Hematopoietic multipotent progenitor cell treated with erythropoietin and hydrocortisone succinate and interleukin-3 and kit ligand, for 15 days (in vitro differentiated cells): ENCODE results near the gene GRB10.
"Not testable (repeated sequence)": the region's sequence is repeated elsewhere in the genome, so short reads cannot be mapped to it uniquely, and the experiment has no call there.

Source experiments
- DNase-seq: peaks from one replicate; pipeline ENCODE4 v3.0.0-alpha.2; 2015; ENCODE audit warnings: low spot score

GRB10 gene

GRCh38 chr7:50743016-50743415, 39.7 kb downstream of the GRB10 start:
- DNase-seq, result no peak

- no peak for DNase-seq
These were observed 40.3 kb downstream of the GRB10 start for GRCh38 chr7:50742401-50742800.

- DNase-seq, result no peak
These were observed 42.8 kb downstream of the GRB10 start for GRCh38 chr7:50739744-50740435.

GRCh38 chr7:50738932-50739331, 43.8 kb downstream of the GRB10 start:
- DNase-seq, result no peak

GRCh38 chr7:50735836-50736235, 46.9 kb downstream of the GRB10 start:
- DNase-seq, result not testable (repeated sequence)

- no peak for DNase-seq
These were observed 47.4 kb downstream of the GRB10 start for GRCh38 chr7:50735333-50735732.

GRCh38 chr7:50734246-50734645, 48.5 kb downstream of the GRB10 start:
- DNase-seq, result no peak

GRCh38 chr7:50733552-50733951, 49.1 kb downstream of the GRB10 start:
- no peak for DNase-seq

GRCh38 chr7:50731703-50732582, 50.8 kb downstream of the GRB10 start:
- DNase-seq, result no peak

- no peak for DNase-seq
These were observed 52.0 kb downstream of the GRB10 start for GRCh38 chr7:50730446-50731400.

GRCh38 chr7:50729962-50730361, 52.7 kb downstream of the GRB10 start:
- no peak for DNase-seq

- no peak for DNase-seq
These were observed 54.5 kb downstream of the GRB10 start for GRCh38 chr7:50728184-50728583.

- DNase-seq, result no peak
These were observed 55.0 kb downstream of the GRB10 start for GRCh38 chr7:50727711-50728110.

GRCh38 chr7:50727072-50727471, 55.6 kb downstream of the GRB10 start:
- DNase-seq, result no peak

GRCh38 chr7:50725774-50726173, 56.9 kb downstream of the GRB10 start:
- no peak for DNase-seq

GRCh38 chr7:50724526-50725520, 57.9 kb downstream of the GRB10 start:
- no peak for DNase-seq

- no peak for DNase-seq
These were observed 58.8 kb downstream of the GRB10 start for GRCh38 chr7:50723888-50724287.

GRCh38 chr7:50723173-50723572, 59.5 kb downstream of the GRB10 start:
- no peak for DNase-seq

- DNase-seq, result no peak
These were observed 60.9 kb downstream of the GRB10 start for GRCh38 chr7:50721661-50722259.

- DNase-seq, result no peak
These were observed 61.5 kb downstream of the GRB10 start for GRCh38 chr7:50721160-50721559.

GRCh38 chr7:50720295-50720694, 62.4 kb downstream of the GRB10 start:
- no peak for DNase-seq
